ENCODE measurements around the gene BBC3. TPM values are rescaled to one million over a fixed set of nuclear protein-coding genes. Genes with fewer than 3 reads are reported as not detected.
"Not testable (repeated sequence)": the region's sequence is repeated elsewhere in the genome, so short reads cannot be mapped to it uniquely, and the experiment has no call there.

BBC3 gene
- total RNA-seq, 1 donor from 2014 or later = 54.6 TPM

DNA sequence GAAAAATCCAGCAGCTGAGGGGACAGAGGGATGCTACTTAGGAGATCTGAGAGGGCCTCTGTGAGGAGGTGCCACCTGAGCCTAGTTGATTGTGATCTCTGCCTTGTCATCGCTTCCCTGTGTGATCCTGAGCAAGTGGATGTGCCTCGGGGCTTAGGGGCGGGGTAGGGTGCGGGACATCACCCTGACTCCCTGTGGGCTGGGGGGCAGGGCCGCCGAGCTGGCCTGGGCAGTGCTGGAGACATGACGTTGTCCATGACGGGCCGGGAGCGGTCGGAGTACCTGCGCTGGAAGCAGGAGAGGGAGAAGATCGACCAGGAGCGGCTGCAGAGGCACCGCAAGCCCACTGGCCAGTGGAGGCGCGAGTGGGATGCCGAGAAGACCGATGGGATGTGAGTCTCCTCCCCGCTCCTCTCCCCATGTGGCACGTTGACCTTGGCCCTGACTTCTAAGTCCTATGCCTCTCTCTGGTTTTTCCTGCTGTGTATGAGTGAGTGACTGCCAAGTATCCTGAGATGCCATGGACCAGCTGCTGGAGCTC is 35.5 kb upstream of the BBC3 start:
- H2AFZ ChIP-seq (ENCODE audit: low read depth, low read length) = no peak overlapping the region

DNA sequence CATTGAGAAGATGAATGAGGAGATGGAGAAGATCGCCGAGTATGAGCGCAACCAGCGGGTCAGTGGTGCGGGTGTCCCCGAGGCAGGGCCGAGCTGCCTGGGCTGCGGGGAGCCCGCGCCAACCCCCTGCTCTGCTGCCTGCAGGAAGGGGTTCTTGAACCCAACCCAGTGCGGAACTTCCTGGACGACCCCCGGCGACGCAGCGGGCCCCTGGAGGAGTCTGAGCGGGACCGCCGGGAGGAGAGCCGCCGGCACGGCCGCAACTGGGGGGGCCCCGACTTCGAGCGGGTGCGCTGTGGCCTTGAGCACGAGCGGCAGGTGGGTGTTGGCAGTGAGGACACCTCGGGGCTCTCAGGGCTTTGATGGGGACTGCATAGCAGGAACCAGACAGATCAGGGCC is 33.6 kb upstream of the BBC3 start:
- Histone ChIP-seq H3K4me1 (ENCODE audit: insufficient read depth, low read length) (peaks cover 2% of the 10 kb centered on the region), H4K20me1 (ENCODE audit: insufficient read depth, low read length) (peaks cover 48% of the 10 kb centered on the region), H3K4me2 (ENCODE audit: low read length) (no peak overlapping the region), H2AFZ (ENCODE audit: low read depth, low read length) (no peak overlapping the region), H3K4me3 (ENCODE audit: insufficient read depth, low read depth, low read length) (no peak overlapping the region), H3K27ac (ENCODE audit: low read depth, low read length) (no peak overlapping the region), H3K79me2 (ENCODE audit: insufficient read depth, low read length) (peaks cover 49% of the 10 kb centered on the region), H3K9me3 (ENCODE audit: insufficient read depth, low read depth, low read length) (no peaks in the 10 kb centered on the region), H3K27me3 (ENCODE audit: insufficient read depth, low read length) (no peaks in the 10 kb centered on the region), H3K36me3 (ENCODE audit: insufficient read depth, low read length) (peaks cover 26% of the 10 kb centered on the region), H3K9ac (ENCODE audit: low read length) (no peak overlapping the region)
- H3K4me3 Mint-ChIP-seq (ENCODE audit: unreplicated experiment) = no peak overlapping the region
- no peaks in the 10 kb centered on the region for H3K27me3 Mint-ChIP-seq (ENCODE audit: low read depth, unreplicated experiment)
- H3K9me3 Mint-ChIP-seq (ENCODE audit: unreplicated experiment) = no peaks in the 10 kb centered on the region
- TF ChIP-seq, protein P1, sequence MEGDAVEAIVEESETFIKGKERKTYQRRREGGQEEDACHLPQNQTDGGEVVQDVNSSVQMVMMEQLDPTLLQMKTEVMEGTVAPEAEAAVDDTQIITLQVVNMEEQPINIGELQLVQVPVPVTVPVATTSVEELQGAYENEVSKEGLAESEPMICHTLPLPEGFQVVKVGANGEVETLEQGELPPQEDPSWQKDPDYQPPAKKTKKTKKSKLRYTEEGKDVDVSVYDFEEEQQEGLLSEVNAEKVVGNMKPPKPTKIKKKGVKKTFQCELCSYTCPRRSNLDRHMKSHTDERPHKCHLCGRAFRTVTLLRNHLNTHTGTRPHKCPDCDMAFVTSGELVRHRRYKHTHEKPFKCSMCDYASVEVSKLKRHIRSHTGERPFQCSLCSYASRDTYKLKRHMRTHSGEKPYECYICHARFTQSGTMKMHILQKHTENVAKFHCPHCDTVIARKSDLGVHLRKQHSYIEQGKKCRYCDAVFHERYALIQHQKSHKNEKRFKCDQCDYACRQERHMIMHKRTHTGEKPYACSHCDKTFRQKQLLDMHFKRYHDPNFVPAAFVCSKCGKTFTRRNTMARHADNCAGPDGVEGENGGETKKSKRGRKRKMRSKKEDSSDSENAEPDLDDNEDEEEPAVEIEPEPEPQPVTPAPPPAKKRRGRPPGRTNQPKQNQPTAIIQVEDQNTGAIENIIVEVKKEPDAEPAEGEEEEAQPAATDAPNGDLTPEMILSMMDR (IDR thresholded peaks at IDR 0.05; ENCODE audit: insufficient read depth, low read depth, low read length) = no peak
- TF ChIP-seq EZH2 (IDR thresholded peaks at IDR 0.05; ENCODE audit: insufficient read depth, low read length) = no peak
- peaks cover 31% of the 10 kb centered on the region for H3K36me3 Mint-ChIP-seq (ENCODE audit: low read depth, unreplicated experiment)
- FAIRE-seq = no peak
- no peak overlapping the region for H3K27ac Mint-ChIP-seq (ENCODE audit: unreplicated experiment)
- peaks cover 11% of the 10 kb centered on the region for H3K4me1 Mint-ChIP-seq (ENCODE audit: low read depth, unreplicated experiment)
- no peak for DNase-seq (ENCODE audit: low read depth)

More for the DNA sequence above, 35.5 kb upstream of the BBC3 start:
- peaks cover 43% of the 10 kb centered on the region for H4K20me1 ChIP-seq (ENCODE audit: insufficient read depth, low read length)
- H3K4me1 Mint-ChIP-seq (ENCODE audit: low read depth, unreplicated experiment) = no peaks in the 10 kb centered on the region
- H3K27me3 Mint-ChIP-seq (ENCODE audit: low read depth, unreplicated experiment) = no peaks in the 10 kb centered on the region
- no peaks in the 10 kb centered on the region for H3K9me3 ChIP-seq (ENCODE audit: insufficient read depth, low read depth, low read length)
- H3K9me3 Mint-ChIP-seq (ENCODE audit: unreplicated experiment) = no peaks in the 10 kb centered on the region
- peaks cover 19% of the 10 kb centered on the region for H3K36me3 ChIP-seq (ENCODE audit: insufficient read depth, low read length)
- no peaks in the 10 kb centered on the region for H3K27me3 ChIP-seq (ENCODE audit: insufficient read depth, low read length)
- H3K79me2 ChIP-seq (ENCODE audit: insufficient read depth, low read length) = peaks cover 32% of the 10 kb centered on the region
- no peak overlapping the region for H3K9ac ChIP-seq (ENCODE audit: low read length)
- no peak for TF ChIP-seq EZH2 (IDR thresholded peaks at IDR 0.05; ENCODE audit: insufficient read depth, low read length)
- TF ChIP-seq, protein P1 (IDR thresholded peaks at IDR 0.05; ENCODE audit: insufficient read depth, low read depth, low read length) = no peak
- H3K27ac ChIP-seq (ENCODE audit: low read depth, low read length) = no peak overlapping the region
- no peak overlapping the region for H3K4me3 ChIP-seq (ENCODE audit: insufficient read depth, low read depth, low read length)
- H3K36me3 Mint-ChIP-seq (ENCODE audit: low read depth, unreplicated experiment) = peaks cover 26% of the 10 kb centered on the region
- H3K4me2 ChIP-seq (ENCODE audit: low read length) = no peak overlapping the region
- DNase-seq (ENCODE audit: low read depth) = no peak
- H3K27ac Mint-ChIP-seq (ENCODE audit: unreplicated experiment) = no peak overlapping the region
- no peak for FAIRE-seq
- H3K4me3 Mint-ChIP-seq (ENCODE audit: unreplicated experiment) = no peak overlapping the region
- H3K4me1 ChIP-seq (ENCODE audit: insufficient read depth, low read length) = no peaks in the 10 kb centered on the region

DNA sequence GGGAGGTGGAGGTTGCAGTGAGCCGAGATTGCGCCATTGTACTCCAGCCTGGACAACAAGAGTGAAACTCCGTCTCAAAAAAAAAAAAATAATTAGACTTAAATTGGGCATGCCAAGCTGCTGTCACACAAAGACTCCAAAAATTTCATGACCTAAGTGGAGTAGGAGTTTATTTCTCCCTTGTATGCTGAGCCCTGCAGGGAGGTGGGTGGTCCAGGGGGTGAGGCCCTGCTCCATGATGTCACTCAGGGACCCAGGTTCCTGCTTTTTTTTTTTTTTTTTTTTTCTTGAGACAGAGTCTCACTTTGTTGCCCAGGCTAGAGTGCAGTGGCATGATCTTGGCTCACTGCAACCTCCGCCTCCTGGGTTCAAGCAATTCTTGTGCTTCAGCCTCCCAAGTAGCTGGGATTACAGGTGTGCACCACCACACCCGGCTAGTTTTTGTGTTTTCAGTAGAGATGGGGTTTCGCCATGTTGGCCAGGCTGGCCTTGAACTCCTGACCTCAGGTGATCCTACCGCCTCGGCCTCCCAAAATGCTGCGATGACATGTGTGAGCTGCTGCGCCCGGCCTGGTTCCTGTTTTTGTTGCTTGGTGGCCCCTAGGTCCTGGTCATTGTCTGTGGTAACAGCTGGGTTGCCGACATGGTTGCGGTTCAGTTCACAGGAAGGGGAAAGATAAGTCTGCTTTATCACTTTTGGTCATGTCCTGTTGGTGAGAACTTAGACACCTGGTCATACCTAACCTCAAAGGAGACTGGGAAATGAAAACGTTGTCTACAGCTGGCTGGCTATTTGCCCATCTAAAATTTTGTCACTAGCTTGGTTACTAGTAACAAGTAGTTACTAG is 31.2 kb upstream of the BBC3 start:
- H3K27me3 ChIP-seq (ENCODE audit: insufficient read depth, low read length); H3K4me3 Mint-ChIP-seq (ENCODE audit: unreplicated experiment); H3K9ac ChIP-seq (ENCODE audit: low read length); H3K4me3 ChIP-seq (ENCODE audit: insufficient read depth, low read depth, low read length); DNase-seq (ENCODE audit: low read depth); H3K27ac ChIP-seq (ENCODE audit: low read depth, low read length); H3K27ac Mint-ChIP-seq (ENCODE audit: unreplicated experiment); H3K27me3 Mint-ChIP-seq (ENCODE audit: low read depth, unreplicated experiment); H2AFZ ChIP-seq (ENCODE audit: low read depth, low read length); FAIRE-seq; H3K4me2 ChIP-seq (ENCODE audit: low read length); H3K9me3 ChIP-seq (ENCODE audit: insufficient read depth, low read depth, low read length); H3K9me3 Mint-ChIP-seq (ENCODE audit: unreplicated experiment): not testable (repeated sequence)
- Mint-ChIP-seq H3K36me3 (ENCODE audit: low read depth, unreplicated experiment) (peaks cover 36% of the 10 kb centered on the region), H3K4me1 (ENCODE audit: low read depth, unreplicated experiment) (peaks cover 28% of the 10 kb centered on the region)
- peaks cover 16% of the 10 kb centered on the region for H3K4me1 ChIP-seq (ENCODE audit: insufficient read depth, low read length)
- peaks cover 45% of the 10 kb centered on the region for H4K20me1 ChIP-seq (ENCODE audit: insufficient read depth, low read length)
- peaks cover 25% of the 10 kb centered on the region for H3K36me3 ChIP-seq (ENCODE audit: insufficient read depth, low read length)
- peaks cover 65% of the 10 kb centered on the region for H3K79me2 ChIP-seq (ENCODE audit: insufficient read depth, low read length)
